Measurements from ENCODE around the gene BLNK. TPM values are rescaled to one million over a fixed set of nuclear protein-coding genes. Genes with fewer than 3 reads are reported as not detected.

BLNK gene
- total RNA-seq = 0.31 and 0.87 TPM in 2 replicates

GRCh38 chr10:96271016-96271815, at the start of gene BLNK:
Gene BLNK, minus strand, starts transcription at chr10:96271569. Its CDS starts 171 bp downstream, at chr10:96271398.

GRCh38 chr10:96304230-96304629, 32.9 kb upstream of the BLNK start, which contains the start of gene DNTT:
Gene DNTT, plus strand, starts transcription at chr10:96304434. Its CDS starts 64 bp downstream, at chr10:96304498.

Other genes starting within 250 kb of the BLNK start
- gene CCNJ, start 228.0 kb downstream of the BLNK start, total RNA-seq = 3.0 and 3.6 TPM in 2 replicates
- 7.6 and 7.7 TPM in 2 replicates for gene ZNF518A, start 141.3 kb downstream of the BLNK start, total RNA-seq
- not detected in 2 replicates for gene DNTT, start 32.9 kb upstream of the BLNK start, total RNA-seq
- not detected in 2 replicates for gene OPALIN, start 87.4 kb upstream of the BLNK start, total RNA-seq
- gene TLL2, start 242.4 kb upstream of the BLNK start, total RNA-seq = 0.08 TPM in 1 of 2 replicates, not detected in the other